Activated T-cell treated with anti-CD3 and anti-CD28 coated beads for 48 hours (primary cell): ENCODE measurements around the gene FNDC1.
A peak's percentile ranks its signal among the peaks of the same experiment; 100 is the strongest.
"Not testable (repeated sequence)": the region's sequence is repeated elsewhere in the genome, so short reads cannot be mapped to it uniquely, and the experiment has no call there.

Experiments
- DNase-seq: peaks from one replicate; pipeline ENCODE4 v3.0.0-alpha.2; 2020; ENCODE audit warnings: low read depth

The FNDC1 gene

DNA sequence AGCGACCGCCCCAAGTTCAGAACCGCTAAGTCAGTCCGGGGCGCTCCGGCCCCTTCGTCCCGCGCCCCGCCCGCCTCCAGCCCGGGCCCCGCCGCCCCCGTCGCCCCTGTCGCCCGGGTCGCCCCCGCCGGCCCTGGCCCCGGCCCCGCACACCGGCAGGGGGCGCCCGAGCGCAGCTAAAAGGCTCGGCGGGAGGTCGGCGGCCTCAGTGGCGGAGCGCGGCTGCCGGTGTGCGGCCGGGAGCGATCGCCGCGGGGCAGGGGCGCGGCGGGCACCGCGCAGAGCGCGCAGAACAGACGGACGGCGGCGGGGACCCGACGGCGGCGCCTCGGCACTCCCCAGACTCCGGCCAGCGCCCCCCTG, at the start of gene FNDC1:
FNDC1 (plus strand) TSS at position 208 of the 363 bp plus-strand sequence. CDS start 197 bp downstream, outside the sequence.
- peak; percentile 67 for DNase-seq

DNA sequence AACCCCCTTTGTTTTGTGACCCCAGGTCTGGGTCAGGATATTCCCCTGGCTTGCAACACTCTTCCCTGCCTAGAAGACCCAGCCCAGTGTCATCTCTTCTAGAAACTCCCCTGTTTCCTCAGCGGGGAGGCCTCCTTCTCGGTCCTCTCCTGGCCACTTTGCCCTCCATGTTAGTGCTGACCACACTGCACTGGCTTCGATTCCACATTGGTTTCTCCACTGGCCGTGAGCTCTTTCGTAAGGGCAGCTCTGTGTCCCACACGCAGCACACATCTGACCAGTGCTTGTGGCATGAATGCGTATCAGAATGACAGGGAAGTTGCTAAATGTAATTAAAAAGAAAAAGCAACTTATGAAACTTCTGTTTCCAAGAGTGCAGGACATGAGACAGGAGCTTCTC, 49.4 kb upstream of the FNDC1 start:
- no peak for DNase-seq

DNA sequence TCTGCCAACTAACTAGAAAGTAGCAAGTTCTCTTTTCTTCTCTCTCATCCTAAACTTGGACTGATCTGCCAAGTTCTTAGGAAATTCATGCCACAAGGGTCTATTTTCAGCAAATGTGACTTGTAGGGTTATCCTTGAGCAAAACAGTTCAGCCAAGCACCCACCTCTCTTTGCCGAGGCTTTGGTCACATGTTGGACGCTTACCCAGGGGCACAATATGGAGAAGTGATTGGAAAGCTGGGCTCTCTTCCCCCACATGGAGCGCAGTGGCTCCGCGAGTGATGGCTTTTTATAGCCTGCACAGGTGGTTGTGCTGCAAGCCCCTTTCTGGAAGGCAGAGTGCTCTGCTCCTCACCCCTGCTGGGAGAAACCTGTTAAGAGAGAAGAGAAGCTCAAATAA, 47.7 kb upstream of the FNDC1 start:
- no peak for DNase-seq

DNA sequence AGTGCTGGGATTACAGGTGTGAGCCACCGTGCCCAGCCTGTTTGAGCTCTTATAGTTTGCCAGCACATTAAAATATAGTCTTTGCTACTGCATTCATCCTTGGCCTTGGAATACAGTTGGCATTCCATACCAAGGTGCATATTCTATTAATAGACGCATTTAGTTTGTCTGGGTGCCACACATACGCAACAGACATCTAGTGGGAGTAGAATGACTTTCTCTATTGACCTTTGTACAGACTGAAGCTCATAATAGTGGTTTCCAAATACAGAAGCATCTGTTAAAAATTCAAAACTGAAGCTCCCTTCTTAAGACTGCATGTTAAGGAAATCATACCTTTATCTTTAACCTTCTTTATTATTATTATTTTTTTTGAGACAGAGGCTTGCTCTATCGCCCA, 46.7 kb upstream of the FNDC1 start:
- DNase-seq, result no peak

DNA sequence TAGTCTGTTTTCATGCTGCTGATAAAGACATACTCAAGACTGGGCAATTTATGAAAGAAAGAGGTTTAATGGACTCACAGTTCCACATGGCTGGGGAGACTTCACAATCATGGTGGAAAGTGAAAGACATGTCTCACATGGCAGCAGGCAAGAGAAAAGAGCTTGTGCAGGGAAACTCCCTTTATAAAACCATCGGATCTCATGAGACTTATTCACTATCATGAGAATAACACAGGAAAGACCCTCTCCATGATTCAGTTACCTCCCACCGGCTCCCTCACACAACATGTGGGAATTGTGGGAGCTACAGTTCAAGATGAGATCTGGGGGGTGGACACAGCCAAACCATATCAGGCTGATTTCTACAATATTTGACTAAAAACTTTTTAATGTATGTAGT, 45.4 kb upstream of the FNDC1 start:
- DNase-seq, result not testable (repeated sequence)

DNA sequence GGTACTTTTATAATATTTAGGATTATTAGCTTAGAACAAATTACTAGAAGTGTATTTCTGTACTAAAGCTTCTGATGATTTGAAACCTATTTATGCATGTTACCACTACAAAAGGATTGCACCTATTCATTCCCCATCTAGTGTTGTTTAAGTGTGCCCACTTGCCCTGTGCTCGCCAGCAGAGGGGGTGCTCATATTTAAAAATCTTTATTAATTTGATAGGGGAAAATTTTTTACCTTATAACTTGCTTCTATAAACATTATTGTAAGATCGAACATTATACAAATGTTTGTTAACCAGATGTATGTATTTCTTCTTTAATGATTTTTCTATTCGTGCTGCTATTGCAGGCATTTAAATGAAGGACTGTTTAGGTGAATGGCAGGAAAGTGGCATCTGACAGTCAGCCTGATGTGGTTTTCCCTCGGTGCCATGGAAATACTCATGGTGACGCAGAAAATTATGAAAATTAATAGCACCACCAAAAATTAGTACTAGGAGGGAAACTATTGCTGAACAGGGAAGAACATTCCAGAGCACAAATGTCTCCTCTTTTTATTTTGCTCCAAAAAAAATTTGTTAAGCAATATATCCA, 44.1 kb upstream of the FNDC1 start:
- no peak for DNase-seq

DNA sequence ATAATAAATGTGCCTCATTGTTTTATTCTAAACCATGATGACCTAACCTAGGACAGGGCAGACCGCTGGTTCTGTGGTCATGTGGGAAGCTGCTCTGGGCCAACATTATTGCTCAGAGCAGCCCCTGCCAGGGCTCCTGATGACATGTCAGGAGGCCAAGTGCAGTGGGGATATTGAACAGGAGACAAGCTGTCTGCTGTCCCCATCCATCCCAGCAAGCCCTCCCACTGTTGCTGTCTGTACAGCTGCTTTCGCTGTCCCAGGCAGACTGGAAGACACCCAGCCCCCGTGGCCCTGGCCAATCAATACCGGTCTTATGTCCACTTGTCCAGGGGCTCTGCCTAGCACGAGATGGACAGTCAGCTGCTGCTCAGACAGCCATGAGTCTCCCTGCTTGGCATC, 43.2 kb upstream of the FNDC1 start:
- DNase-seq, result no peak

DNA sequence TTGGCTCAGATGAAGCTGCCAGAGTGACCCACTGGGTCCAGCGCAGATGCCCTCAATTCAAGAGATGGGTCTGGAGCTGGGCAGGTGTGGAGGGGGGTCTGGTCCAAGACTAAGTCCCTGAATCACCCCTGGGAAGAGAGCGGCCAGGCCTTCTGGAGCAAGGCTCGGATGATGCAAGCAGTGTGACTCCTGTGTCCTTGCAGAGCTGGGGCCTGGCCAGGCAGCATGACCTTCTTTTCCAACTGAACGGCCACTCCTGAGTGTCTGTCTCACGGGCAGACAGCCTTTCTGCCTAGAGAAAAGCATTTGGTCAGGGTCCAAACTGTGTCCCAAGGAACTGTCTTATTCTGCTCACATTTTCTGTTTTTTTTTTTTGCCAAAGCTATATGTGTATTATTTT, 42.6 kb upstream of the FNDC1 start:
- DNase-seq, result no peak

DNA sequence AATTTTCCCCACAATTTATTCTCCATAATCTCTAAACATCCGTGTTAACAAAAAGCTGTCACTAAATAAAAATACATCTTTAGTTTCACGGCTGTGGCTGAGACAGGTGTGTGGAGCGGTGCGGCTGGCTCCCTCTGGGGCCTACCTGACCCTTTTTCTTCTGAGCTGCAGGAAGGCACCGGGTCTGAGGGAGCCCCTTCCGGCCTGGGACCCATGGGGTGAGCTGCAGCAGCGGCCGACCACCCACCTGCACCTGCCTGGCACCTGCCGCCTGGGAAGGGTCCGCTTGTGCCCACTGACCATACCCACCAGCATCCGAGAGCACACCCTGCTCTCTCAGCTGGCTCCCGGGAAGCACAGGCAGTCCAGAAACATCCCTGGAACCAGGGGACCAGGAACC, 41.5 kb upstream of the FNDC1 start:
- DNase-seq, result no peak

DNA sequence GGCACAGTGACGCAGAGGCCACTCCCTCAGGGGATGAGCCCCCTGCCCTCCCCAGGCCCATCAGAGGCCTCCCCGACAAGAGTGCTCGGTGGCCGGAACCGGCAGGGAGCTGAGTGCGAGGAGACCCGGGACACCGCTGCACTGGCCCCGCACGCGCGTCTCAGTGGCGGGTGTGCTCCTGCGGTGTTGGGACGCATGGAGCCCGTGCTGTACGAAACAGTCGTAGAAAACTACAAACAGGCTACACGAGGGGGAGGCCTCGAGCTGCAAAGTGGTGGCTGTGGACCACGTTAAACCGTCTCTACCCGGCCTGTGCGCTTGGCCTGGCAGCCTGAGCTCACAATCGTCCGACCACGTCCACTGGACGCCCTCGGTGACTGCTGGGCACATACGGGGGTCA, 40.2 kb upstream of the FNDC1 start:
- no peak for DNase-seq

DNA sequence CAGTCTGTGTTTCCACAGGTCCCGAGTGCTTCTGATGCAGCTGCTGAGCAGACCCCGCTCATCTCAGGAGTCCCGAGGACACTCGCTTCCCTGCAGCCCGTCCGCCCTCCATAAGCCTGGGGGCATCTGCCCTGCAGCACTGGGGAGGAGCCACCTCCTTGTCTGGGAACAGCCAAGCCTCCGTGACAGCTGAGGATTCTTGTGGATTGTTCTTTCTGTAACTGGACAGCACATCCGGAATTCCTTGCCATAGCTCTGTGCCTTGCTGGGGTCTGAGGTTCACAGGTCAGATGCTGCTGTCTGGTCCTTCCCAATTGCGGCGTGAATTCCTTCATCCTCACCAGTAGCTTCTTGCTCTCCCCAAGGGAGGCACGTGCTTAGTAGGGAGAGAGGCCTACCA, 38.4 kb upstream of the FNDC1 start:
- DNase-seq, result no peak

DNA sequence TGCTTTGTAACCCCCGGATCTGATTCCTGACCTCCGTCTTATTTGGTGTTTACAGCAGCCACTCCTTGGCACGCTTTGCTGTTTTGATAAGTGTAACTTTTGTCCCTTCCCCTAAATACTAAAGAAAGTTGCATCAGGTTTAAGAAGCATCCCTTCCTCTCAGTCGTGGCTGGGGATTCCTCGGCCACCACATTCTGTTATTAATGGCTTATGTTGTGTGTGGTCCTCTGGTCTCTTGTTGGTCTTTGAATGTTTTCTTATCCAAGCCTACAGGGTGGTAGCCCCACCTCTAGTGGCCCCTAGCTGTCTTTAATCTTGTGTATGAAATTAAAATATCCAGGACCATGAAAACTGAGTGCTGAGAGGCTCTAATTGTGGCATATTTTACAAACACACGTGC, 37.5 kb upstream of the FNDC1 start:
- DNase-seq, result no peak

DNA sequence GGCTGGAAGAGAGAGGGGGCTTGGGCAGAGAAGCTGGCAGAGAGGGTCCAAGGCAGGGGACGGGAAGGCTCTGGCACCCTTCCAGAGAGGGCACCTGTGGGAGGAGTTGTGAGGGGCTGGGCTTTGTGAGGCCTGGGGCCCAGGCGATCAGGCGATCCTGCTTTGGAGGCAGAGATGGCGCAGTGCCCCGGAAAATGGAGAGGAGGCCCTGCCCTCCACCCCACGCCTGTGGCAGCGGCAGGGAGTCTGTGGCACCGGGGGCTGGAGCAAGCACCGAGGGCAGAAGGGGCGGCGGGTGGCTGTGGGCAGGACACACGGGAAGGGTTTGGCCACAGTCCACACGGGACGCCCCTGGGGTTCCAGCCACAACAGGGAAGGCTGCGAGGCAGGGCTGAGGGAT, 36.5 kb upstream of the FNDC1 start:
- DNase-seq, result no peak

DNA sequence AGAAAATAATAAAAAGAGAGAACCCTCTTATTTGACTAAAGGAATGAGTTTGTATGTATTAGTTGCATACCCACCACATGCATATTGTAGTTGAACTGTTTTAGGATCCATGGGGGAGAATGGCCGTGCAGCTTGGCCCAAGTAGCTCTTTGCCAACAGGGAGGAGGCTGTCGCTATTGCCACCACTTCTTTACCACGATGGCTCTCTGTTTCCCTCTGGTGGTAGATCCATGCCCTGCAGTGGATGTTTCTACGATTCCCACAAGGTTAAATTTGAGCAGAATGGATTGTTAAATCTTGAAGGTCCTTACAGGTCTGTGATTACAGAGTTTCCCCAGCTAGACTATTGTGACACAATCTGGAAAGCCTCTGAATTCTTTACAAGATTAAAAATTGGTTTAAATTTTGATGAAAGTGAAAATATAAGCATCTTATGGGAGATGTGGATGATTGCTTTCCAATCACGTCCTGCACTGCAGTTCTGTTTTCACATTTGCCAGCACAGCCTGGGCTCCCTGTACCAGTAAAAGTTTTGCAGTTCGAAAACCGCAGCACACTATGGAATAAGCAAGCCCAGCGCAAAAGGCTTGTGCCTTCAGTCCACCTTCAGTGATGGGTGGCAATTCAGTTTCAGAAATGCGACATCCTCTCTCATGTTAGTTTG, 34.4 kb upstream of the FNDC1 start:
- peak; percentile 62 for DNase-seq

DNA sequence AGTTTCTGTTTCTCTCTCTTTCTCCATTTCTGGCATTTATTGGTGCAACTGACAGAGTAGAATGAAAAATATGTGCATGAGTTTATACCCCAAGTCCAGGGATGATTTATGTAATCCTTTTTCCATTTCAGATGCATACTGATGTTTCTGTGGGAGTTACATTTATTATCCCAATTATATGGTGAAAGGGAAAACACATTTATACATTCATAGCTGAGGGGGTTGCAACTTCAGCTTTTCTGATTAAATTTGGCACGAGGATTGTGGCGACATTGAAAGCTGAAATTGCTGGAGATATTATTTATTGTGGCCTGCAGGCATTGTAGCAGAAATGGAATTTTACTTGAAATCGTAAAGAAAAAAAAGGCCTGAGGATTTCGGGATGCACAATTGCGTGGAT, 31.5 kb upstream of the FNDC1 start:
- no peak for DNase-seq

DNA sequence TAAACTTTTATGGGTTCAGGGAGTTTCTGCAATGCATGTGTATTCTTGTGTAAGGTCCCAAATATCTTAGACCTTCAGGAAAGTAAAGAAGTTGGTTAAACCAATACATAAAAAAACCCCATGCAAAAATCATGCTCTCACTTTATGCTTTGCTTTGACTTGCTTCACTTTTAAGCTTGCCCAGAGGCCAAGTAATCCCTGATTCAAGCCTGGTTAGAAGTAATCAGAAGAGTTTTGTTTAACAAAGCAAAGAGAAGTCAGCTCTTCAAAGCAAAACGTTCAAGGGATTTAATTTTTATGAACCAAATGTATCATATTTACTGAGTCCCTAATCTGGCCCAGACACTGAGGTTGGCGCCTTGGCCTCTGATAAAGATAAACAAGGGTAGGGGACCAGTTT, 26.7 kb upstream of the FNDC1 start:
- no peak for DNase-seq

DNA sequence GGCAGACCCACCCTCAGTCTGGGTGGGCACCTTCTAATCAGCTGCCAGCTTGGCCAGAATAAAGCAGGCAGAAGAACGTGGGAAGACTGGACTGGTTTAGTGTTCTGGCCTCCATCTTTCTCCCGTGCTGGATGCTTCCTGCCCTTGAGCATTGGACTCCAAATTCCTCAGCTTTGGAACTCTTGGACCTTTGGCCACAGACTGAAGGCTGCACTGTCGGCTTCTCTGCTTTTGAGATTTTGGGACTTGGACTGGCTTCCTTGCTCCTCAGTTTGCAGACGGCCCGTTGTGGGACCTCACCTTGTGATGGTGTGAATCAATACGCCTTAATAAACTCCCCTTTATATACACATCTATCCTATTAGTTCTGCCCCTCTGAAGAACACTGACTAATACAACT, 20.6 kb upstream of the FNDC1 start:
- DNase-seq, result no peak

DNA sequence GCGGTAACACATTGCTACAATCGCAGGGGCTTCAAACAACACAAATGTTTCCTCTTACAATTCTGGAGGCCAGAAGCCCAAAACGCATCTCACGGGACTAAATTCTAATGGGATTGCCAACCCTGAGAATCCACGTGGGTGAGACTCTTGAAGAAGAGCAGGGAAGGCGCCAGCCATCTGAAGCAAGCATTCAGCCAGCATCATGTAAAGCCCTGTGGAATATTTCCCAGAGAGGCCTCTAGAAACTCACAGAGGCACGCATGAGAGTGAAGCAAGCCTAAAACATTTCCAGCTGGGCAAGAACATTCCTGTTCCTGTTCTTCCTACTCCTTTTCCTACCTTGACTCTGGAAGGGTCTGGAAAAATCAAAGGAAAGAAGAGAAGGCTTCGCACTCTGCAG, 19.6 kb upstream of the FNDC1 start:
- DNase-seq, result no peak

DNA sequence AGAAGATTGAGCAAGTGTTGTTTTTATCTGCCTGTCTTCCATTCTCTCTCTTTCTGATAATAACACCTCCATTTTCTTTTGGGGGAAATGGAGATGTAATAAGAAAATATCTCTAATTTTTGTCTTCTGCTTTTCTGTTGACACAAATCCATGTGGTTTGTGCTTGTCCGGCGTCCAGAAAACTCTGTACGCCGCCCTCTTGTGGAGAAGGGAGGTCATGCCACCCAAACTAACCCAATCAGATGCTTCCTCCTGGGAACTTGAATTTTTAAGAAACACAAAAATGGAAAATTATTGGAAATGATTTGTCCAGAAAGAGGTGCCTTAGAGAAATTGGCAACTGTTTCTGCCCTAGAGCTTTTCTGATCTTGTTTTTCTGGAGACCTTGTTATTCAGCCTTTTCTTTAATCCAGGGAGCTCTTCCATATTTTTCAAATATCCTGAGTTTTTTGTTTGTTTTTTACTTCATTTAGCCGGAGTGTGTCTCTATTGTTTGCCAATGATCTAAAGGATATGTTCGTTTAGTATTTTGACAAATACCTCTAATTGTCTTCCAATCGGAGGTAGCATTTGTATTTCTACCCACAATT, 17.8 kb upstream of the FNDC1 start:
- peak; percentile 46 for DNase-seq

DNA sequence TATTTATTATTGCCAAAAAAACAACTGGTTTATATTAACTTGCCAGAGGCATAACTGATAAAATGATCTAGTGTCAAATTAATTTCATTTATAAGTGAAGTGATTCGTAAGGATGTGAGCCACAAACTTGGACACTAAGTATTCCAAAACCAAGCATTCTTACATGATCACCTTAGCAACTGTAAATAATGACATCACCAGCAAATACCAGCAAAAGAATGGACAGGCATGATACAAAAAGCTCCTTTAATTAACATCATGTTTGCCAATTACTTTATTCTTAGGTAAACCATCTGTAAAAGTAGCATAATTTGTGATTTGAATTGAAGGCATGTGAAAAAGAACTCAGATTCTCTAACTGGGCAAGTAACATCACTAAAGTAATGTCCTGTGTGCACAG, 17.2 kb upstream of the FNDC1 start:
- no peak for DNase-seq

DNA sequence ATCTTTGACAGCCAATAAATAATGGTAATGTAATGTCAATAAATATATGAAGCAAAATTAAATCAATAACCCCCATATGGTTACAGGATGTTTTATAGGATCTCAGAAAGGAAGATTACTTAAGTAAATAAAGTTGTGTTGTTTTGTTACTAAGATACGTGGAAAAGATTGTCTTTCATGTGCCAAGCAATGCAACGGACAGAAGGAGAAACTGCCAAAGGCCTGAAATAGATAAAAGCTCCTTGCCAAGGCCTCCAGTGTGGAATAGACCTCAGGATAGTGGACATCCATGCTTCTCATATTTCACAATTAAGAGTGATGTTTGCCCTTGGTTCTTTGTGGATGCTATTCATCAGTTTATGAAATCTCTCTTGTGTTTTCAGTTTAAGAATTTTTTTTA, 16.4 kb upstream of the FNDC1 start:
- DNase-seq, result no peak

DNA sequence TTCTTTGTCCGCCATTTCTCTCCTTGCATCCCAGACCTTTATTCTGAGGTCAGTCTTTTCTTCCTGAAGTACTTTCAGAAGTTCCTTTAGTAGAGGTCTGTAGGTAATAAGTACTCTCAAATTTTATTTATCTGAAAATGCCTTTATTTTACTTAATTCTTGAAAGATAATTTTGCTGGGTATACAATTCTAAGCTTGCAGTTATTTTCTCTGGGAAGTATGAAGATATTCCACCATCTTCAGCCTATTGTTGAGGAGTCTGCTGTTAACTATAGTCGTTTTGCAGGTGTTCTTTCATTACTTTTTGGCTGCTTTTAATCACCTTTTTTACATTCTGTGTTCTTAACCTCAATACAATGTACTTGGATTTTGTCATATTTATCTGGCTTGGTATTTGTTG, 13.5 kb upstream of the FNDC1 start:
- DNase-seq, result no peak

DNA sequence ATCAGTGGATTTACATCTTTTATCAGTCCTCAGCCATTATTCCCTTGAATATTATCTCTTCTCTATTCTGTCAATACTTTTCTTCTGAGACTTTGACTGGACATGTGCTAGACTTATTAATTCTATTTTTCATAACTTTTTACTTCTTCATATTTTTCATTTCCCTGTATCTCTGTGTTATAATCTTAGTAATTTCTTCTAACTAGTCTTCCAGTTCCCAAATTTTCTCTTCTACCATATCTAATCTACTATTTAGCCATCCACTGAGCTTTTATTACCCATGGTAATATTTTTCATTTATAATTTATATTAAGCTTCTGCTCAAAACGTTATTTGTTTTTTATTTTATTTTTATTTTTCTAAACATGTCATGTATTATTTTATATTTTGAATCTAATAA, 13.1 kb upstream of the FNDC1 start:
- no peak for DNase-seq

DNA sequence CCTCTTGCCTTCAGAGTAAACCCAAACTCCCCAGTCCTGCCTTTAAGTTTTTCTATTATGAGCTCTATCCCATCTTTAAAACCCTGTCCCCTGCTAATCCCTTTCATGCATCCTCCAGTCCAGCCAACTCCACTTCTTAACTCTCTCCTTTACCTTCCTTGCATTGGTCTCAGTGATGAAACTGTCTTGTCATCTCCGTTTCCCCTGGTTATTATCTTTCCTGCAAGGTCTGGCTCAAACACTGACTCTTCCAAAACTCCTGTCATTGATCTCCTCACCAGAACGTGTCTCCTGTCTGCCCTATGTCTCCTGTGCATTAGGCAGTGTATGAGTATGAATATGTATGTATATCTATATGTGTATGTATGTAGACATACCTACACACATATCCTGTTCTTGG, 11.8 kb upstream of the FNDC1 start:
- no peak for DNase-seq
